ENCODE data around the gene MYL10.

DNA sequence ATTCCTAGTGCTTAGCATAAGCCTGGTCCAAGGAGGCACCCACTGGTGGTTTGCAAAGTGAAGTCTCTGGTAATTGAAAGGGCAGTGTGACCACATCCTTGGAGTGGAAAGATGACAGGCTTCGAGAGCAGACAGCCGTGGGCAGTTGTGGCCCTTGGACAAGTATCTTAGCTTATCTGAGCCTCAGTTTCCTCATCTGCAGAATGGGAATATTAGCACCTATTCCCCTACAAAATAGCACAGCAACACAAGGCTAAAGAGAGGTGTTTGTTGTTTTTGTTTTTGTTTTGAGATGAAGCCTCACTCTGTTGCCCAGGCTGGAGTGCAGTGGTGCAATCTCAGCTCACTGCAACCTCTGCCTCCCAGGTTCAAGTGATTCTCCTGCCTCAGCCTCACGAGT, 29.3 kb downstream of the MYL10 start:
- TF ChIP-seq, protein P1, sequence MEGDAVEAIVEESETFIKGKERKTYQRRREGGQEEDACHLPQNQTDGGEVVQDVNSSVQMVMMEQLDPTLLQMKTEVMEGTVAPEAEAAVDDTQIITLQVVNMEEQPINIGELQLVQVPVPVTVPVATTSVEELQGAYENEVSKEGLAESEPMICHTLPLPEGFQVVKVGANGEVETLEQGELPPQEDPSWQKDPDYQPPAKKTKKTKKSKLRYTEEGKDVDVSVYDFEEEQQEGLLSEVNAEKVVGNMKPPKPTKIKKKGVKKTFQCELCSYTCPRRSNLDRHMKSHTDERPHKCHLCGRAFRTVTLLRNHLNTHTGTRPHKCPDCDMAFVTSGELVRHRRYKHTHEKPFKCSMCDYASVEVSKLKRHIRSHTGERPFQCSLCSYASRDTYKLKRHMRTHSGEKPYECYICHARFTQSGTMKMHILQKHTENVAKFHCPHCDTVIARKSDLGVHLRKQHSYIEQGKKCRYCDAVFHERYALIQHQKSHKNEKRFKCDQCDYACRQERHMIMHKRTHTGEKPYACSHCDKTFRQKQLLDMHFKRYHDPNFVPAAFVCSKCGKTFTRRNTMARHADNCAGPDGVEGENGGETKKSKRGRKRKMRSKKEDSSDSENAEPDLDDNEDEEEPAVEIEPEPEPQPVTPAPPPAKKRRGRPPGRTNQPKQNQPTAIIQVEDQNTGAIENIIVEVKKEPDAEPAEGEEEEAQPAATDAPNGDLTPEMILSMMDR (IDR thresholded peaks at IDR 0.05) = no peak
- TF ChIP-seq POLR2A (IDR thresholded peaks at IDR 0.05) (no peak), POLR2AphosphoS5 (IDR thresholded peaks at IDR 0.05) (no peak), EP300 (IDR thresholded peaks at IDR 0.05) (no peak)
